ENCODE results near the gene CTPS2.

Gene CTPS2

DNA sequence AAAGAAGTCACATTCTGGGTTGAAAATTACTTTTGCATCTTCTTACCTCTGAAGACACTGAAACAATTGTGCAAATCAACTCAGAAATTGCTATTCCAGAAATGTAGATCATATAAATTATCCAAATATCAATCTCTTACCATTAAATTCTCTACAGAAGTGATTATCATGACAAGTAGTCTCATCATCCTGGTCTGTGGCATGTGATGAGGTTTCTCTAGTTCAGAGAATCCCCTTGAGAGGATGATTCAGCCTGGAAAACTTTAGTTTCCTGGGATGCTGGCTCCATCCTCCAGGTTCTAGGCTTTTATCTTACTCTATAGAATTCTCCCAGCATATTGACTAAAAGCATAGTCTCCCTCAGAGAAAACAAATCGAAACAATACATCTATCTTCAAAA, 138.7 kb downstream of the CTPS2 start:
- in situ Hi-C loops (cut with HindIII; ENCODE audit: low sequenced_read_pairs): no loop called here

DNA sequence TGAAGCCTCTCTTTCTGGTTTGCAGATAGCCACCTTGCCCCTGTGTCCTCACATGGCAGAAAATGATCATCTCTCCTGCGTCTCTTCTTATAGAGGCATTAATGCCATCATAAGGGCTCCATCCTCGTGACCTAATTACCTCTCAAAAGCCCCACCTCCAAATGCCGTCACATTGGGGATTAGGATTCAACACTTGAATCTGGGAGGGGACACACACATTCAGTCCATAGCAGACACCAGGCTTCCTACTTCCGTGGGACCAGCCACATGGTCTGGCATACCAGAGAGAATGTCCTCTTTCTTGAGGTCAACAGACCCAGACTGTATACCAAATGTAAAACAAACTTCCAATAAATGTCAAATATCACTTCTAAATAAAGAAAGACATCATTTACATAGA, 144.8 kb downstream of the CTPS2 start:
- in situ Hi-C loops (cut with HindIII; ENCODE audit: low sequenced_read_pairs): no loop called here

DNA sequence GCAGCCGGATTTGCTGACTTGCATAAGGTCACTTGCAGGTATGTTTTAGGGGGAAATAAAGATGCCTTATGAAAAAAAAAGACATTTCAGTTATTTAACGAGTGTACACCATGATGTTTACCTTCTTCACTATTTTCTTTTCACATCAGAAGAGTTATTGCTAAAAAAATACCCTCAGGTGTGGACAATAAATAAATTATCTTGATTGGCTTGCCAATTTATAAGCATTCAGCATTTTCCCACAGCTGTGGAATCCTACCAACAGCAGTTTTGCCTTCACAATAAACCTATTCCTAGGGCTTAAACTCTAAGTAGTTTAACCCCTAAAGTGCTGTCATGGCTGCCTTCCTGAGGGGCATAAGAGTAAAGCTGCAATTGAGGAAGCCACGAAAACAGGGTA, 145.9 kb downstream of the CTPS2 start:
- in situ Hi-C loops (cut with HindIII; ENCODE audit: low sequenced_read_pairs): no loop called here

DNA sequence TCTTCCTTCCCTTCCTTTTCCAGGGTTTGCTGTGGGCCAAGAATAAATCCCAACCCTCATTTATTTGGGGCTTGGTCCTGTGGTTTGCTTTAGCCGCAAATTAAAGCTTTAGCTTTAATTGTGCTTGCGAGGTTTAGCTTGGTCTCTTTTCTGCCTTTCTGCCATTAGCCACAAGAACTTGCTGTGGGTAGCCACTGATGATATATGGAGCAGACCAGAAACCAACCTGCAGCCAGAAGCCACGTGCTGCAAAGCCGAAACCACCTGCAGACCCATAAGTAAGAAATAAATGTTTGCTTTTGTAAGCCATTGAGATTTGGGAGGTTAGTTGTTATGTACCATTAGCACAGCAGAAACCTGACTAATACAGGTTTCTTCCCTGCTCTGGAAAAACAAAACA, 152.3 kb downstream of the CTPS2 start:
- in situ Hi-C loops (cut with HindIII; ENCODE audit: low sequenced_read_pairs): loop anchor here (5.0 kb wide), 3 partner anchors 48 to 102 kb away; no protein-coding TSS in a partner anchor

DNA sequence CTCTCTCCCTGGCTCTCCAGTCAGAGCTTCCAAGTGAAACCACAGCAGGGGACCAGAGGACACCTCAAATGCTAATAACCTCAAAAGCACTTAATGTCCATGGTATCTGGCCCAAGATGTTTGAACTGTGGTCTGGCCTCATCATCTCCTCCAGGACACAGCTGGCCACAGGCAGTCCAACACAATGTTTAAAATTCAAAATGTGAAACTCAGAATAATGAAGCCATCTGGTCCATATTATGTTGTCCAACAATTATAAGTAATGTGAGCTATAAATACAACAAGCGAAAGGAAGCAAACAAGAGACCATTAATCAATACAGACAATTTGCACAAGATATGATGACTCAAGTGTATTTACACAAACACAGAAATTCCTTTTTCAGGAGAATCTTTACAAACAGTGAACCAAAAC, 153.3 kb downstream of the CTPS2 start:
- in situ Hi-C loops (cut with HindIII; ENCODE audit: low sequenced_read_pairs): no loop called here

DNA sequence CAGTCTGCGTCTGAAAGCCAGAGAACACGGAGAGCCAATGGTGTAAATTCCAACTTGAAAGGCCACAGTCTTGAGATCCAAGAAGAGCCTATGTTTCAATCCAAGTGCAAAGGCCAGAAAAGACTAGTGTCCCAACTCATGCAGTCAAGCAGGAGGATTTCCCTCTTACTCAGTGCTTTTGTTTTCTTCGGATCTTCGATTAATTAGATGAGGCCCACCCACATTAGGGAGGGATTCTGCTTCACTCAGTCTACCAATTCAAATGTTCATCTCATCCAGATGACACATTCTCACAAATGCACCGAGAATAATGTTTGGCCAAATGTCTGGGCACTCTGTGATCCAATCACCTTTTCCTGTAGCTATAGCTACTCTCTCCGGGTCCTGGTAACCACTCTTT, 154.0 kb downstream of the CTPS2 start:
- in situ Hi-C loops (cut with HindIII; ENCODE audit: low sequenced_read_pairs): no loop called here

DNA sequence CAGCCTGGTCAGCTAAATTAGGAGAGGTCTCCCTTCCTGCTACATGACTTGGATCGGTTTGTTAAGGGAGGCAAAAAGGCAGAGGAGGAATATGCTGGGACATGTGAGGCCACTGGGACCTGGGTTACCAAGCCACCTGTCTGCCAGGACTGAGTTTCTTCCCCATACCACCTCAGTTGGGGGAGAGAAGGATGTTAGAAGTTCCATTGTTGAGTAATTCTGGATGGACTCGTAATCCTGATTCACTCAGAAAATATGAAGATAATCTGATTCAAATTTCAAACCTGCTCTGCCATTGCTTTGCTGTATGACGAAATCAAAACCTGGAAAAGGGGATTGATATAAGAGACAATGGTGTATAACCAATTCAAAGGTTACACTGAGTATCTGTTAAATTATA, 159.9 kb downstream of the CTPS2 start:
- in situ Hi-C loops (cut with HindIII; ENCODE audit: low sequenced_read_pairs): no loop called here

DNA sequence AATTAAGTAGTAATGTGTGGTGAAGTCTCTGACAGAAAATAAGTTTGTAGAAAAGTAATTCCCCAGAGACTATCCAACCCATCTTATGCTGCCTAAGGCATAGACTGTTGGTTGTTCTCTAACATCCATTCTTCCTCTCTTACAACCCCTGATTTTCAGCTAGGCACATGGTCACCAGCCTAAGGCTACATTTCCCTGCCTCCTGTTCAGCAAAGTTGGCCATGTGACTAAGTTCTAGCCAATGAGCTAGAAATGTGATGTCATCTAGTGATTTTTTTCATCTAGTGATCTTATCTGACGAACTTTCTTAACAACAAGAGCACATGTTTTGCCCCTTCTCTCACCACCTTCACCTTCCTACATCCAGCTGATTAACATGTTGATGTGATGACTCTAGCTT, 164.8 kb downstream of the CTPS2 start:
- in situ Hi-C loops (cut with HindIII; ENCODE audit: low sequenced_read_pairs): no loop called here

DNA sequence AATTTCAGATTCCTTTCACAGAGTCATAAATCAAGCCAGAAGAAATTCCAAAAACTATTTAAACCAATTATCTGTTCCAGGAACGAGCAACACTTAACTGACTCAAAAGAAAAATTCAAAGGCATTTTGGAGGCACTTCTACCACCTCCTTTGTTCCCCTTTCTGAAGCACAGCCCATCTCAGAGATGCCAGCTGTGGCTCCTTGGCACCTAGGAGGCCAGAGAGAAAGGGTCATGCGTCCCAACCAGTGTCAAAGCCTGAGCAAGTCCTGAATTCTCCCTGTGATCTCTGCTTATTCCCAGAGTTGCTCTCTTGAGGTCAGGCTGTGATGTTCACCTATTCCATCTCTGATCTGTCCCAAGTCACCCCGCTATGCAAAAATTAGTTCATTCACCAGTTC, 167.5 kb downstream of the CTPS2 start:
- in situ Hi-C loops (cut with HindIII; ENCODE audit: low sequenced_read_pairs): no loop called here

Measured in endothelial cell of hepatic sinusoid (primary cell).